ENCODE measurements around the gene UFC1.
"Not testable (repeated sequence)": the region's sequence is repeated elsewhere in the genome, so short reads cannot be mapped to it uniquely, and the experiment has no call there.

DNA sequence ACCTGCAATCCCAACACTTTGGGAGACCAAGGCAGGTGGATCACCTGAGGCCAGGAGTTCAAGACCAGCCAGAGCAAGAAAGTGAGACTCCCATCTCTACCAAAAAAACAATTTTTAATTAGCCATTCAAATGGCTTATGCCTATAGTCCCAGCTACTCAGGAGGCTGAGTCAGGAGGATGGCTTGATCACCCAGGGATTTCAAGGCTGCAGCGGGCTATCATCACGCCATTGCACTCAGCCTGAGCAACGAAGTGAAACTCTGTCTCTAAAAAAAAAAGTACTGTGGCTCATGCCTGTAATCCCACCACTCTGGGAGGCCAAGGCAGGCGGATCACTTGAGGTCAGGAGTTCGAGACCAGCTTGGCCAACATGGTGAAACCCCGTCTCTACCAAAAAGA, 37.8 kb upstream of the UFC1 start:
- not testable (repeated sequence) for TF ChIP-seq EZH2 (IDR thresholded peaks at IDR 0.05); POLR2AphosphoS5 (IDR thresholded peaks at IDR 0.05; ENCODE audit: borderline replicate concordance, low read depth, low read length); FOXP2 (optimal IDR thresholded peaks at IDR 0.05; ENCODE audit: control extremely low read depth, extremely low read length, insufficient read depth)

Measured in SK-N-MC (cell line).